ENCODE data around the gene SFT2D2.

The SFT2D2 gene

DNA sequence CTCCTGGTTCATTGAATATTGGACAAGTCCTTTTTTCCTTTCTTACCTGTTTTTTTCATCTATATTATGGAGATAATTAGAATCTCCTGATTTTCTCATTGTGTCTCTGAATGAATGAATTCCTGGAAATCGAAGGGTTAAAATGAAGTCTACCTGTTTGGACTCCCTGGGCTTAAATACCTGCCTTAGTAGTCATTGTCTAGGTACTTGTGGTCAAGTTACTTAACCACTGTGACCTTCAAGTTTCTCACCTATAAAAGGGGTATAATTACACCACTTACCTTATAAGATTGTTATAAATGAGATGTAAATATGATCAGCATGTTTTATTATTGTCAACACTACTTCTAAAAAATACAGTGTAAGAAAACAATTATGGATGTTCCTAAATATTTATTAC, 45.8 kb downstream of the SFT2D2 start:
- no peak for DNase-seq

GRCh38 chr1:168273575-168273974, 47.8 kb downstream of the SFT2D2 start:
- DNase-seq, result no peak

DNA sequence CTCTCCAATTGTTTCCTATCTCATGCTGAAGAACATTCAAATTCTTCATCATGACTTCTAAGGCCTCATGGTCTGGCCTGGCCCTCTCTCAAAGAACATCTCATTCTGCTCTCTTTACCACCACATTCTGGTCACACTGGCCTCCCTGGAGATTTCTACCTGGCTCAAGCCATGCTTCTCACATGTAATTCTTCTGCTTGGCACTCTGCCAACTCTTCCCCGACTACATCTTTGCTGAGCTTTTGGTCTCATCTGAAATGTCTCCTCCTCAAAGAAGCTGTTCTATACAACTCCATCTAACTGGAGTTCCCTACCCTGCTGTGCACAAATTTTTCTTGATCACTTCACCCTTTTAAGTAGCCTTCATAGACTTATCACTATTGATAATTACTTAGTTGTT, 53.4 kb downstream of the SFT2D2 start:
- DNase-seq, result no peak

GRCh38 chr1:168280296-168280927, 54.6 kb downstream of the SFT2D2 start, which contains the start of gene TBX19:
TBX19 (plus strand) TSS chr1:168280877; CDS start chr1:168281091, 214 bp downstream.
- DNase-seq, result no peak

DNA sequence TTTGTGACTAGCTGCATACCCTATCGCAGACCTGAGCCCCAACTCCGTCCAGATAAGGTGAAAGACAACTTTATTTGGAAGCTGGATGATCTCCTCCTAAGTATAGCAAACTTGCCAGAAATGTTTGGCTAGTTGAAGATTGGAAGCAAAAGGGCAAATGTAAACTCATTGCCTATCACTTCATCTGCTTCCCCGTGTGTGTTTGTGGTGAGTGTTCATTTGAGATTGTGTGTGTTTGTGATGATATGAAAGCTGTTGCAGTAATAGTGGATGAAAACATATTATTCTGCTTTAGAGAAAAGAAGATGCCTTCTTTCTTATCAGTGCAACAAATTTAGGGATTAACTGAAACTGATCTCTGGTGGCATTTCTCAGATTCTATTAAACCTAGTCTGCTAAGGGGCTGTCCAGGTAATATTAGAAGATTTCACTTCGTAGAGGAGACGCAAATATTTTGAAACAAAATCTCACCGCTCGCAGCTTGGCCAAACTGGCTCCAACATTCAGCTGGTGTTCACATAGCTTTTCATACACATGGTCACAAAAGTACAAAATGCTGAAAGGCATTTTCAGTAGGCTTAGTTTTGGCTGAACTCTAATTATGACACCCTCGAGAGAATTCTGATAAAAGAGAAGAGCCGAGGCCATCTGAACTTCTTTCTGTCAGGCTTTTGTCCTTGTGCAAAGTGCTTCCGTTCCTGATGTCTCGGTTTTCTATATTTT, 56.0 kb downstream of the SFT2D2 start:
- DNase-seq, result no peak

DNA sequence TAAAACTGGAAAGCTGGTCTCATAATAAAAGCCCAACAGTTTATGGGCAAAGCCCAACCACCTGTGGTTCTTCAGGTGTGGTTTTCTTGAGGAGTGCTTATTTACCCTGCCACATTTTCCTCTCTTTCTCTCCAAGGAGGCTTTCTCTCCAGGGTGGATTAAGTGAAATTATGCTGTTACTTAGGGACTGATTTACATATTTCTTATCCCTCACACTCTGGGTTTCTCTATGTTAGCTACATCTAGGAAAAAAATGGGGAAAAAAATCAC, 59.7 kb downstream of the SFT2D2 start:
- DNase-seq, result no peak

GRCh38 chr1:168285971-168286927, 60.4 kb downstream of the SFT2D2 start:
- DNase-seq, result no peak

GRCh38 chr1:168287237-168287664, 61.4 kb downstream of the SFT2D2 start:
- no peak for DNase-seq

- DNase-seq, result no peak
Observed at GRCh38 chr1:168288311-168289052, 62.7 kb downstream of the SFT2D2 start.

DNA sequence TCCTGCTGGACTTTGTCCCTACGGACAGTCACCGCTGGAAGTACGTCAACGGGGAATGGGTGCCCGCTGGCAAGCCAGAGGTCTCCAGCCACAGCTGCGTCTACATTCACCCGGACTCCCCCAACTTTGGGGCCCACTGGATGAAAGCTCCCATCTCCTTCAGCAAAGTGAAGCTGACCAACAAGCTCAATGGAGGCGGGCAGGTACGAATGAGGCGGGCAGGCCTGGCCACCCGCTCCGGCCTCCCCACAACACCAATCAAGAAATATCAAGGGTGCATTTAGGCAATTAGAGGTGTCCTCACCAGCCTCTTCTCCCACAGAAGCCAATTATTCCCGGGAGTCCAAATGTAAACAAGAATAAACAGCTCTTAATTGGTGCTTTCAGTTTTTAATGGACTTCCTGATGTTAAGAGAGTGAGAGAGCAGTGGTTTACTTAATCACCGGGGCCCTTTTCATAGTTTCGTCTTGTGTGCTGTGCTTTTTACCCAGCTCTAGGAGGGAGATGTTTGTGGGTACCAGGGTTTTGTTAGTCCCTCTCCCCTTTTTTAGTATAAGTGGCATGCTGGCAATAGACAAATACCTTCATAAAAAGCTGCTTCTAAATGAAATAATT, 65.5 kb downstream of the SFT2D2 start:
- DNase-seq, result no peak

GRCh38 chr1:168293356-168293755, 67.6 kb downstream of the SFT2D2 start:
- DNase-seq, result no peak

- no peak for DNase-seq
Observed at GRCh38 chr1:168295411-168296114, 69.8 kb downstream of the SFT2D2 start.

DNA sequence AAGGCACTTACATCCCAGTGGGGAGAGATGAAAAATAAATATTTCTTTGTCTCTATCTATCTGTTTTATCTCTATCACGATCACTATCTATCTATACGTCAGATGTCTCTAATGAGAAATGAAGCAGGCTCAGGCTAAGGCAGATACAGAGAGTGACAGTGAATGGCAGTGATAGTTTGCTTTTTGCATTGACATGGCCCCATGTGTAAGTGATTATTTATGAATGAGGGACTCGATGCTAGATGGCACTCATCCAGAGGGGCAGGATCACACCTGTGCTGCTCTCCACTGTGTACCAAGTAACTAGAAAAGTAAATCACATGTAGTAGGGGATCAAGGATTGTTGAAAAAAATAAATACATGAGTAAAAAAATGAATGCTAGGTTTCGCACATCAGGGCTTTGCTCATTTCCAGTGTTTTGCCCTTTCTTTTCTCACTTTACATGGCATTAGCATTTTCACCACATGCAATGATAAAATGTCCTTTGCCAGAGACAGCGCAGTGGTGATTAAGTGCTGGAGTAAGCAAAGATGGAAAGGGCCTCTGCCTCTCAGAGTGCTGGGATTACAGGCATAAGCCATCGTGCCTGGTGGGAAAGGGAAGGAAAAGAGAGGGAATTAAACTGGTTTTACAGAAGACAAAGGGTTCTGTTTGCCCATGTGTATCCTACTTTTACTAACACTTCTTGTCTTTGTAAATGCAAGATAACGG, 71.4 kb downstream of the SFT2D2 start:
- no peak for DNase-seq

DNA sequence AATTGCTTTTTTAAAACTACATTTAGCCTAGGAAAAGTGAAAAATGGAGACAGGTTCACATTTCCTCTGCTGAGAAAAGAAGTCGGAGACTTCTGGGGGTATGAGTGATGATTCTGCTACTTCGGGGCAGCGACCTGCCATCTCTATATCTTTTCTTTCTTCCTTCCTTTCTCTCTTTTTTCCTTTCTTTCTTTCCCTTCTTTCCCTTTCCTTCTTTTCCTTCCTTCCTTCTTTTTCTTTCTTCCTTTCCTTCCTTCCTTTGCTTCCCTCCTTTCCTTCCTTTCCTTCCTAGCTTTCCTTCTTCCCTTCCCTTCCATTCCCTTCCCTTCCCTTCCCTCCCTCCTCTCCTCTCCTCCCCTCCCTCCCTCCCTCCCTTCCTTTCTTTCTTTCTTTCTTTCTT, 72.6 kb downstream of the SFT2D2 start:
- no peak for DNase-seq

DNA sequence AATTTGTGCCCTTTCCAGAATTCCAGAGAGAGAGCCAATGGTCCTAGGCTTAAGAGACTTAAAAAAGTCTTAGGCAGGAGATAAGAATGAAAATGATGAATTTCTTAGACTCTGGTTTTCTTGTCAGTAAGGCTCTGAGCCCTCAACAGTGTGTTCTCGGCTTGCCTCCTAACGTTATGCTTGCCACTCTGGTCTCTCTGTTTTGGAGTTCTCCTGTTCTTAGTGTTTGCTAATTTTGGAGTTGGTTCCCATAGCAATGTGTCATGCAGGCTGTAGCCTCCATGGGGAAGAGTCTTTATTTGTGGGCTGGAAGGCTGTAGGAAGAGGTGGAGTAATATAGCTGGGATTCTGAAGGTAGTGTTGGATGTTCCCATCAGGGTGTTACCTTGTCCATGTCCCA, 74.8 kb downstream of the SFT2D2 start:
- DNase-seq, result no peak

DNA sequence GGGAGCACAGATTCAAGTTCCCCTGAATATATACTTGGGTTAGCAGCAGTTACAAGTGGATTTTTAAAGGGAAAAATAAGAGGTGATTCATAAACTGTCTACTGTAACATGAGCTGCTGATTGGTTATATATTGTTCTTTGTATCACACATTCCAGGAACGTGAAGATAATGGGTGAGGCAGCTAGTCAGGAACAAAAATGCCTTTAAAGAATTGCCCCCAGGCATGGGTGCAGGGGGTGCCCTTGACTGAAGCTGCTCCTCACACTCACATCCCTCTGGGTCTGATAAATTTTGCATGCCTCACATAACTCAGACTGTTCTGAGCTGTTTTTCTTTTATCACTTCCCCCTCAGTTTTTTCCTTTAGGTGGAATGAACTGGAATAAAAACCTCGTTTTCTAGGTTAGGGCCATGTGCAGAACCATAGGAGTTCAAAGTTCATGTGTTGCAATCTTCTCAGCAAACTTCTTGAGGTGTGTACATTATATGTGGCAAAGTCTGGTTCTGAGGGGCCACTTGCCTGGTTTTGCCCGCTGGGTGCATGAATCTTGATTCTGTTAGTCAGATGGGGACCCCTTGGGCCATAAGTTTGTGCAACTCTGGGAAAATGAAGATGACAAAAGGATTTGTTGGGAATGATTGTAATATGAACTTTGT, 76.0 kb downstream of the SFT2D2 start:
- DNase-seq, result no peak

Measured in effector CD4-positive, alpha-beta T cell (primary cell).